Measurements from ENCODE around the gene TMEM163.

GRCh38 chr2:134501476-134502091 lies 217.2 kb downstream of the TMEM163 start:
- no peak for TF ChIP-seq CTCF (IDR thresholded peaks at IDR 0.05)
- no peak for TF ChIP-seq POLR2AphosphoS5 (IDR thresholded peaks at IDR 0.05)
- no peak for TF ChIP-seq POLR2A (IDR thresholded peaks at IDR 0.05)
